ENCODE measurements around the gene STRBP. TPM values are rescaled to one million over a fixed set of nuclear protein-coding genes. Genes with fewer than 3 reads are reported as not detected.

Gene STRBP
- total and polyA plus RNA-seq, 9 of the 15 experiments (the other 6 are each of a cell fraction or from before 2014, with no cell fraction given), result 27.7 to 84.0 (median 70.2) TPM

- Histone ChIP-seq H3K27me3 (ENCODE audit: control insufficient read depth in 2 of 2, insufficient read depth in 2 of 2, low read length in 2 of 2) (no peaks in the 10 kb centered on the region), H3K4me3 (no peak overlapping the region), H3K4me2 (ENCODE audit: insufficient read depth, low read length) (no peak overlapping the region), H3K9ac (ENCODE audit: insufficient read depth in 1 of 2, low read depth in 2 of 2, low read length in 2 of 2) (no peak overlapping the region), H3K4me1 (replicated peaks in 1 of 2; ENCODE audit: control insufficient read depth in 2 of 2, insufficient read depth in 2 of 2, low read length in 2 of 2) (no peaks in the 10 kb centered on the region), H3K27ac (ENCODE audit: extremely low read depth, low read depth, low read length) (no peak overlapping the region), H3K9me1 (ENCODE audit: control insufficient read depth, insufficient read depth, low read length) (no peaks in the 10 kb centered on the region), H3K79me2 (ENCODE audit: control insufficient read depth, insufficient read depth, low read length) (no peaks in the 10 kb centered on the region), H3K9me3 (replicated peaks; ENCODE audit: control insufficient read depth, insufficient read depth, low read depth, low read length) (no peaks in the 10 kb centered on the region), H2AFZ (ENCODE audit: low read depth, low read length) (no peak overlapping the region), H4K20me1 (replicated peaks; ENCODE audit: control insufficient read depth, insufficient read depth, low read length) (no peaks in the 10 kb centered on the region), H3K36me3 (ENCODE audit: control insufficient read depth, insufficient read depth, low read length) (peaks cover 55% of the 10 kb centered on the region)
- ATAC-seq (no peak), FAIRE-seq (no peak), DNase-seq (ENCODE audit: extremely low read depth in 1 of 4, low spot score in 3 of 4) (no peak)
- intact Hi-C loops (cut with micrococcal nuclease) (no loop called here), in situ Hi-C loops (cut with MboI) (no loop called here)
- CTCF ChIA-PET (ENCODE audit: low intra/inter-chr PET ratio), result no interaction called here
- 100% methylated on average over 1 of the region's 1 CpG for WGBS (ENCODE audit: insufficient coverage, low coverage, missing lambda C conversion rate)
- no TSS peak for BruUV-seq (replicated peaks)
- POLR2A ChIA-PET, result interaction anchor here (0.7 kb wide), 1 partner anchor 10 kb away, joined by 4 read pairs; no protein-coding TSS in a partner anchor
- TF ChIP-seq SRSF1 (IDR thresholded peaks at IDR 0.05; ENCODE audit: low read depth, low read length) (no peak), CBFB (CRISPR knock-in tag; IDR thresholded peaks at IDR 0.05) (no peak), ZBTB17 (CRISPR knock-in tag; IDR thresholded peaks at IDR 0.05) (no peak), FOXJ2 (tag; IDR thresholded peaks at IDR 0.05) (no peak), GATA2 (CRISPR knock-in tag; IDR thresholded peaks at IDR 0.05) (no peak), TCFL5 (CRISPR knock-in tag; conservative IDR thresholded peaks at IDR 0.05) (no peak), SAFB2 (IDR thresholded peaks at IDR 0.05; ENCODE audit: borderline replicate concordance, low read depth, low read length, severe bottlenecking) (no peak), HIVEP1 (CRISPR knock-in tag; IDR thresholded peaks at IDR 0.05) (no peak), SRSF9 (IDR thresholded peaks at IDR 0.05; ENCODE audit: borderline replicate concordance, low read depth, low read length) (no peak)
Observed at GRCh38 chr9:123120953-123121352, 147.4 kb downstream of the STRBP start.

Data from K562 (cell line).